K562 (cell line): ENCODE results near the gene ACBD6. TPM values are rescaled to one million over a fixed set of nuclear protein-coding genes. Genes with fewer than 3 reads are reported as not detected.

Experiments
- ATAC-seq: fragments of 200-7000 bp; cut with Tn5 transposase; 3 replicates; pipeline ENCODE4 v1.9.1; 2020; ENCODE audit warnings: moderate library complexity
- BruUV-seq: library from RNA; stranded (reverse); fragments of 400-500 nt; replicated peaks from 2 replicates; lab custom pipeline; 2021; lab: Mats Ljungman, UMichigan
- CTCF ChIA-PET: fragments of 300-600 bp; formaldehyde crosslinking; extraction: SDS; loops from one replicate; lab custom pipeline; 2021; ENCODE audit warnings: low intra/inter-chr PET ratio; lab: Yijun Ruan, JAX
- POLR2A ChIA-PET: fragments of 300-600, 350-650 bp; sonication (Branson Sonifier 250); formaldehyde crosslinking; extraction: SDS; loops from one replicate; lab custom pipeline; 2021; ENCODE audit warnings: antibody characterized with exemption, inconsistent platforms; lab: Yijun Ruan, JAX
- DNase-seq, 4 experiments: peaks; one replicate each; pipeline versions ENCODE4 v3.0.0 to v3.0.0-alpha.2; 2011 to 2018; ENCODE audit warnings: low spot score in 3 of 4, mixed read lengths in 3 of 4; ENCODE audit errors: extremely low read depth in 1 of 4
- FAIRE-seq: peaks from 2 replicates; lab custom pipeline; 2011; peaks lifted over from hg19 to GRCh38; lab: Jason Lieb, UNC
- H2AFZ ChIP-seq: 2 replicates; pipeline ENCODE4 v1.6.0; 2011; ENCODE audit warnings: low read depth, low read length, control low read depth, inconsistent platforms
- H3K27ac ChIP-seq: fragments of 200-600 bp; 3 replicates; pipeline ENCODE4 v1.8.0; 2011; ENCODE audit warnings: low read depth, mild to moderate bottlenecking, control low read depth, inconsistent platforms, low read length, moderate library complexity, mixed read lengths; ENCODE audit errors: extremely low read depth
- H3K27me3 ChIP-seq, 2 experiments: fragments of 300-600 bp in 1 of 2; 2 replicates in 1 of 2; 3 replicates in 1 of 2; pipeline versions ENCODE4 v1.6.0 to v1.8.0; 2011; ENCODE audit warnings: inconsistent platforms in 2 of 2, low read length in 2 of 2, mild to moderate bottlenecking in 1 of 2, mixed read lengths in 1 of 2, moderate library complexity in 1 of 2; ENCODE audit not compliant: control insufficient read depth in 2 of 2, insufficient read depth in 2 of 2
- H3K36me3 ChIP-seq: fragments of 300-600 bp; 3 replicates; pipeline ENCODE4 v1.8.0; 2011; ENCODE audit warnings: mild to moderate bottlenecking, low read length, inconsistent platforms; ENCODE audit not compliant: control insufficient read depth, insufficient read depth
- H3K4me1 ChIP-seq, 2 experiments: fragments of 200-600 bp in 1 of 2; replicated peaks in 1 of 2; 2 replicates in 1 of 2; 3 replicates in 1 of 2; pipeline versions ENCODE4 v1.5.1 to v1.8.0; 2011; ENCODE audit warnings: inconsistent platforms in 2 of 2, low read length in 2 of 2, mild to moderate bottlenecking in 1 of 2, mixed read lengths in 1 of 2, moderate library complexity in 1 of 2; ENCODE audit not compliant: control insufficient read depth in 2 of 2, insufficient read depth in 2 of 2
- H3K4me2 ChIP-seq: 2 replicates; pipeline ENCODE4 v1.6.1; 2011; ENCODE audit warnings: low read length, control low read depth, inconsistent platforms, mixed read lengths; ENCODE audit not compliant: insufficient read depth
- H3K4me3 ChIP-seq: fragments of 200-600 bp; sonication (generic), shearing (Covaris generic); 2 replicates; pipeline ENCODE4 v1.5.1; 2016; ENCODE audit warnings: control low read depth, inconsistent platforms
- H3K79me2 ChIP-seq: fragments of 200-600 bp; 3 replicates; pipeline ENCODE4 v1.8.0; 2011; ENCODE audit warnings: low read length, inconsistent platforms; ENCODE audit not compliant: control insufficient read depth, insufficient read depth
- H3K9ac ChIP-seq, 2 experiments: 2 replicates each; pipeline versions ENCODE4 v1.6.0 to v1.6.1; 2011; ENCODE audit warnings: low read depth in 2 of 2, low read length in 2 of 2, control low read depth in 1 of 2, inconsistent platforms in 1 of 2, mild to moderate bottlenecking in 1 of 2, mixed read lengths in 1 of 2; ENCODE audit not compliant: insufficient read depth in 1 of 2
- H3K9me1 ChIP-seq: one replicate; pipeline ENCODE4 v1.6.0; 2011; ENCODE audit warnings: inconsistent platforms, mild to moderate bottlenecking, low read length, moderate library complexity; ENCODE audit not compliant: control insufficient read depth, insufficient read depth
- H3K9me3 ChIP-seq: replicated peaks from 2 replicates; pipeline ENCODE4 v1.5.1; 2011; ENCODE audit warnings: low read depth, low read length, inconsistent platforms; ENCODE audit not compliant: control insufficient read depth, insufficient read depth
- H4K20me1 ChIP-seq: replicated peaks from 2 replicates; pipeline ENCODE4 v1.6.1; 2011; ENCODE audit warnings: low read length, inconsistent platforms, mixed read lengths; ENCODE audit not compliant: control insufficient read depth, insufficient read depth
- BHLHE40 ChIP-seq: IDR thresholded peaks from 2 replicates; pipeline ENCODE4 v1.6.1; 2011; ENCODE audit warnings: low read length, improper control_type of control experiment
- CCAR2 ChIP-seq: fragments of 200-400 bp; formaldehyde crosslinking; IDR thresholded peaks from 2 replicates; pipeline ENCODE4 v1.6.1; 2017; ENCODE audit warnings: mild to moderate bottlenecking, low read depth, low read length
- E2F4 ChIP-seq: sonication (generic); formaldehyde crosslinking; IDR thresholded peaks from 2 replicates; pipeline ENCODE4 v1.8.0; 2022; ENCODE audit warnings: mild to moderate bottlenecking, low read depth, missing genetic modification reagents
- FUS ChIP-seq: fragments of 200-400 bp; formaldehyde crosslinking; optimal IDR thresholded peaks from 2 replicates; pipeline ENCODE3; 2017; ENCODE audit warnings: low read depth, low read length
- HNRNPLL ChIP-seq: fragments of 200-400 bp; formaldehyde crosslinking; IDR thresholded peaks from 2 replicates; pipeline ENCODE4 v1.6.1; 2017; ENCODE audit warnings: low read length, low read depth, mild to moderate bottlenecking; ENCODE audit not compliant: poor library complexity, severe bottlenecking
- in situ Hi-C: fragments of 300-500 bp; cut with MboI; formaldehyde crosslinking; loops from 4 replicates; pipeline ENCODE4 v1.15.0; 2018; ENCODE audit warnings: inconsistent platforms, mixed read lengths
- intact Hi-C: fragments of 100-400 bp; cut with micrococcal nuclease; formaldehyde crosslinking; loops from 2 replicates; pipeline ENCODE4 v1.14.2; 2022
- polyA plus RNA-seq, 8 experiments: library from polyadenylated mRNA; depleted of rRNA in 4 of 8; stranded (reverse) in 5 of 8; unstranded in 3 of 8; fragments of >200 nt; fragmentation: Nextera tagmentation in 2 of 8; fragmentation: Illumina TruSeq in 1 of 8; extraction: Ambion mirVana in 2 of 8; extraction: Trizol in 1 of 8; gene quantifications; 2 replicates each; pipeline versions ENCODE4 v1.2.1 to v1.2.3, GENCODE V29; 2011 to 2014; ENCODE audit warnings: inconsistent platforms in 1 of 8, missing spikeins in 1 of 8
- total RNA-seq, 7 experiments: library from RNA; depleted of rRNA in 6 of 7; stranded (reverse); fragments of >200 nt in 6 of 7; fragmentation: Illumina TruSeq in 2 of 7; extraction: Trizol in 2 of 7; gene quantifications; 2 replicates each; pipeline versions ENCODE4 v1.2.1 to v1.2.3, GENCODE V29; 2011 to 2021; ENCODE audit warnings: low replicate concordance in 1 of 7

Gene ACBD6
- total and polyA plus RNA-seq, 9 of the 15 experiments (the other 6 are each of a cell fraction or from before 2014, with no cell fraction given), result 16.9 to 107 (median 77.7) TPM

GRCh38 chr1:180345148-180345547 is 157.2 kb downstream of the ACBD6 start:
- Histone ChIP-seq H3K4me3 (no peak overlapping the region), H3K27ac (no peak overlapping the region), H3K9me1 (no peaks in the 10 kb centered on the region), H3K9me3 (no peaks in the 10 kb centered on the region), H2AFZ (no peak overlapping the region), H3K9ac (no peak overlapping the region), H3K4me2 (no peak overlapping the region), H3K36me3 (no peaks in the 10 kb centered on the region), H3K79me2 (no peaks in the 10 kb centered on the region), H4K20me1 (no peaks in the 10 kb centered on the region), H3K4me1 (no peaks in the 10 kb centered on the region), H3K27me3 (no peaks in the 10 kb centered on the region)
- TF ChIP-seq CCAR2, result no peak
- no peak for TF ChIP-seq BHLHE40
- no peak for TF ChIP-seq E2F4
- no peak for TF ChIP-seq HNRNPLL
- TF ChIP-seq FUS, result no peak
- FAIRE-seq, result no peak
- no peak for ATAC-seq
- intact Hi-C loops (no loop called here), in situ Hi-C loops (no loop called here)
- ChIA-PET CTCF (no interaction called here), POLR2A (no interaction called here)
- BruUV-seq, result no TSS peak
- DNase-seq, result no peak
